Measurements from ENCODE around the gene BMP7.

DNA sequence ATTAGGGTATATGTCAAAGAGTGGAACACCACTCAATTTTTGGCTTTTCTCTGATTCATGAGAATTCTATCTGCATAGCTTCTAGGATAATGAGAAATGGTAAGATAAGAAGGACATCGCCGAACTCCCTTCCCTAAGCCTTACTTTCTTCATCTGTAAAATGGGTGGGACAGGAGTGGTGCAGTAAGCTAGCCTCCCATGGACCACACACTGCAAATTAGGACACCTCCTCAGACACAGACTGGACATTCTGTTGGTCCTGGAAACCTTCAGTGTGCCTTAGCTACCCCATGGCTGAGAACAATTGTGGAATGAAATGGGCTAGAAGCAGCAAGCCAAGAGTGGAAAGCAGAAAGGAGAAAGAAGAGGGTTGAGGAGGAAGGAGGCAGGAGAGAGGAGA, 89.6 kb downstream of the BMP7 start:
- TF ChIP-seq, protein P1, sequence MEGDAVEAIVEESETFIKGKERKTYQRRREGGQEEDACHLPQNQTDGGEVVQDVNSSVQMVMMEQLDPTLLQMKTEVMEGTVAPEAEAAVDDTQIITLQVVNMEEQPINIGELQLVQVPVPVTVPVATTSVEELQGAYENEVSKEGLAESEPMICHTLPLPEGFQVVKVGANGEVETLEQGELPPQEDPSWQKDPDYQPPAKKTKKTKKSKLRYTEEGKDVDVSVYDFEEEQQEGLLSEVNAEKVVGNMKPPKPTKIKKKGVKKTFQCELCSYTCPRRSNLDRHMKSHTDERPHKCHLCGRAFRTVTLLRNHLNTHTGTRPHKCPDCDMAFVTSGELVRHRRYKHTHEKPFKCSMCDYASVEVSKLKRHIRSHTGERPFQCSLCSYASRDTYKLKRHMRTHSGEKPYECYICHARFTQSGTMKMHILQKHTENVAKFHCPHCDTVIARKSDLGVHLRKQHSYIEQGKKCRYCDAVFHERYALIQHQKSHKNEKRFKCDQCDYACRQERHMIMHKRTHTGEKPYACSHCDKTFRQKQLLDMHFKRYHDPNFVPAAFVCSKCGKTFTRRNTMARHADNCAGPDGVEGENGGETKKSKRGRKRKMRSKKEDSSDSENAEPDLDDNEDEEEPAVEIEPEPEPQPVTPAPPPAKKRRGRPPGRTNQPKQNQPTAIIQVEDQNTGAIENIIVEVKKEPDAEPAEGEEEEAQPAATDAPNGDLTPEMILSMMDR (IDR thresholded peaks at IDR 0.05): no peak
- no peak for TF ChIP-seq POLR2A (IDR thresholded peaks at IDR 0.05)
